Measurements from ENCODE around the gene TEX53. TPM values are rescaled to one million over a fixed set of nuclear protein-coding genes. Genes with fewer than 3 reads are reported as not detected.

The TEX53 gene
- total RNA-seq, 1 donor from 2014 or later = not detected

DNA sequence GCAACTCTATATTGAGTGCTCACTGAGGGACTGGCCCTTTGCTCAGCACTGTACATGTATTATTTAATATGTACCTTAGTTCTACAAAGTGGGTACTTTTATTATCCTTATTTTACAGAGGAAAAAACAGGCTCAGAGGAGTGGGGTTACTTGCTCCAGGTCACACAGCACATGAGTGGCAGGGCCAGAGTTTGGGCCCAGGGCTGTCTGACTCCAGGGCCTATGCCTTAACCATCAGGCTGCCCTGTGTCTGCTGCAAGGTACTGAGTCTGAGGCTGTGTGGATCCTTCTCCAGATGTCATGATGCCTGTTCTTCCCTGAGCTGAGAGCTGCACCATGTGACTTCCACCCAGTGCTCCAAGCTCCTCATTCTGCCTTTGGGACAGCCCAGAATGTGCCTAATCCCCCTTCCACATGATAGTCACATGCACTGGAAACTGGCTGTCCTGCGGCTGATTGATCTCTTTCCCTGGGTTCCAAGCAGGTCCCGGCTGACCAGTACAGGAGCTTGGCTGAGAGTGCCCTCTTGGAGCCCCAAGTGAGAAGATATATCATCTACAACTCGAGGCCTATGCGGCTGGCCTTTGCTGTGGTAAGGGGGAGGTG, 31.1 kb downstream of the TEX53 start:
- H3K4me3 ChIP-seq (ENCODE audit: low read length in 3 of 3) = no peak overlapping the region
- H3K36me3 ChIP-seq (ENCODE audit: control insufficient read depth in 3 of 3, insufficient read depth in 3 of 3, low read length in 3 of 3) = peaks cover 33 to 40% (median 39%) of the 10 kb centered on the region in 3 donors
- no peaks in the 10 kb centered on the region for H3K9me3 ChIP-seq (ENCODE audit: control insufficient read depth in 3 of 3, low read length in 3 of 3)
- H3K27me3 ChIP-seq (ENCODE audit: control insufficient read depth in 3 of 3, insufficient read depth in 3 of 3, low read length in 3 of 3) = no peaks in the 10 kb centered on the region
- no peaks in the 10 kb centered on the region for H3K4me1 ChIP-seq (ENCODE audit: control insufficient read depth in 3 of 3, insufficient read depth in 3 of 3, low read length in 3 of 3)
- no peak overlapping the region for H3K27ac ChIP-seq (ENCODE audit: low read depth, low read length)
- no peak overlapping the region for H3K9ac ChIP-seq (ENCODE audit: low read depth in 1 of 3, low read length in 3 of 3)

GRCh38 chr9:114624677-114625076, 32.9 kb downstream of the TEX53 start:
- H3K9me3 ChIP-seq (ENCODE audit: control insufficient read depth in 3 of 3, low read length in 3 of 3) = no peaks in the 10 kb centered on the region
- no peak overlapping the region for H3K4me3 ChIP-seq (ENCODE audit: low read length in 3 of 3)
- H3K9ac ChIP-seq (ENCODE audit: low read depth in 1 of 3, low read length in 3 of 3) = no peak overlapping the region
- H3K36me3 ChIP-seq (ENCODE audit: control insufficient read depth in 3 of 3, insufficient read depth in 3 of 3, low read length in 3 of 3) = peaks cover 26 to 28% (median 28%) of the 10 kb centered on the region in 3 donors
- no peak overlapping the region for H3K27ac ChIP-seq (ENCODE audit: low read depth, low read length)
- H3K4me1 ChIP-seq (ENCODE audit: control insufficient read depth in 3 of 3, insufficient read depth in 3 of 3, low read length in 3 of 3) = no peaks in the 10 kb centered on the region
- no peaks in the 10 kb centered on the region for H3K27me3 ChIP-seq (ENCODE audit: control insufficient read depth in 3 of 3, insufficient read depth in 3 of 3, low read length in 3 of 3)

DNA sequence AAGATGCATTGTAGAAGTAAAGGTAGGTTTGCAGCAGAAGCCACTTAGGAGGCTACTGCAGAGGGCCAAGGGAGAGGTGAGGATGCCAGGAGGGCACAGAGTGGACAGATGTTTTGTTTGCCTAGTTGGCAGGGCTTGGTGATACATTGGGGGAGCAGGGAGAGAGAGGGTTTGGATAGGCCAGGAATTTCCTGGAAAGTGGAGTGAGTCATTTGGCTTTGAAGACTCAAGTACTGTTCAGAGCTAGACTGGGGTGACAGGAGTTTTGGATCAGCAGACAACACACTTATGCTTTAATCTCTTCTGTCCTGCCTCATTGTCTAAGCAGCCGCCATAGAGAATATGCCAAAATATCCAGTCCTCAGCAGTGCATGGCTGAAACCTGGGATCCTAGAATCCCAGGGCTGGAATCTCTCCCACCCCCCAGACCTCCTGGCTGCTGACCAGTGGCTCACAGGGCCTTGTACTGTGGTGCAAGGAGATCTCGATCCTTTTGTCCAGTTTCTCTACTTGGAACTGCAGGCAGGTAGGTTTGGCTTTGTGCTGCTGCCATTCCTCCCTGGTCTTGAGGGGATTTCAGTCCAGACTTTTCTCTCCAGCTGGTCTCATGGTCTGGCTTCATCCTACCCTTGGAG, 35.5 kb downstream of the TEX53 start:
- Histone ChIP-seq H3K4me1 (ENCODE audit: control insufficient read depth in 3 of 3, insufficient read depth in 3 of 3, low read length in 3 of 3) (no peaks in the 10 kb centered on the region), H3K27ac (ENCODE audit: low read depth, low read length) (no peak overlapping the region), H3K36me3 (ENCODE audit: control insufficient read depth in 3 of 3, insufficient read depth in 3 of 3, low read length in 3 of 3) (peaks cover 9 to 14% (median 10%) of the 10 kb centered on the region in 3 donors), H3K9me3 (ENCODE audit: control insufficient read depth in 3 of 3, low read length in 3 of 3) (no peaks in the 10 kb centered on the region), H3K27me3 (ENCODE audit: control insufficient read depth in 3 of 3, insufficient read depth in 3 of 3, low read length in 3 of 3) (no peaks in the 10 kb centered on the region), H3K4me3 (ENCODE audit: low read length in 3 of 3) (no peak overlapping the region), H3K9ac (ENCODE audit: low read depth in 1 of 3, low read length in 3 of 3) (no peak overlapping the region)

GRCh38 chr9:114621561-114621960, 36.0 kb downstream of the TEX53 start:
- Histone ChIP-seq H3K9ac (ENCODE audit: low read depth in 1 of 3, low read length in 3 of 3) (no peak overlapping the region), H3K4me3 (ENCODE audit: low read length in 3 of 3) (no peak overlapping the region), H3K27me3 (ENCODE audit: control insufficient read depth in 3 of 3, insufficient read depth in 3 of 3, low read length in 3 of 3) (no peaks in the 10 kb centered on the region), H3K36me3 (ENCODE audit: control insufficient read depth in 3 of 3, insufficient read depth in 3 of 3, low read length in 3 of 3) (peaks cover 6 to 9% (median 9%) of the 10 kb centered on the region in 3 donors), H3K27ac (ENCODE audit: low read depth, low read length) (no peak overlapping the region), H3K4me1 (ENCODE audit: control insufficient read depth in 3 of 3, insufficient read depth in 3 of 3, low read length in 3 of 3) (no peaks in the 10 kb centered on the region), H3K9me3 (ENCODE audit: control insufficient read depth in 3 of 3, low read length in 3 of 3) (no peaks in the 10 kb centered on the region)

DNA sequence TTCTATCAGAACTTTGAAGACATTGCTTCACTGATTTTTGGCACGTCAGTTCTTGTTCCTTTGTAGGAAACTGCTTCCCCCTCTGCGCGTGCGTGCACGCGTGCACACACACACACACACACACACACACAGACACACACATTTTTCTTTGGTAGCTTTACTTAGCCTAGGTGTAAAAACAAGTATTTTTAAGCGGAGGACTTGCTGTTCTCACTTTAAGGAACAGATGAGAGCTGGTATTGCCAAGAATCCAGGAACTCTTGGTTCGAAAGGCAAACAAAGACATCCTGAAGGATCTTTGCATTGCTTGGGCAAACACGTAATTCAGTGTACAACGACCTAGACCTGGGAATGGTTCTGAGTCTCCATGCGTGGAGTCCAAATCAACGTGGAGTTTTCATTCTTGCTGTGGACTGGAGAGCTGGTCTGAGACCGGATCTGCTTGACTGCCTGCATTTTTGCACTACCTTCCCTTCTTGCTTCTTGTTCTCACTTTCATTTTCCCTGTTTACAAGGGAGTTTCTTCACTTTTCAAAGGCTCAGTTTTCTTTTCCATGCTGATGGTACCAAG, 38.3 kb downstream of the TEX53 start:
- H3K36me3 ChIP-seq (ENCODE audit: control insufficient read depth in 3 of 3, insufficient read depth in 3 of 3, low read length in 3 of 3) = peaks cover 5 to 8% (median 7%) of the 10 kb centered on the region in 3 donors
- H3K9ac ChIP-seq (ENCODE audit: low read depth in 1 of 3, low read length in 3 of 3) = no peak overlapping the region
- no peak overlapping the region for H3K27ac ChIP-seq (ENCODE audit: low read depth, low read length)

GRCh38 chr9:114616684-114617520, 40.7 kb downstream of the TEX53 start:
- H3K4me1 ChIP-seq (ENCODE audit: control insufficient read depth in 3 of 3, insufficient read depth in 3 of 3, low read length in 3 of 3) = peaks cover 7 to 11% (median 9%) of the 10 kb centered on the region in 3 donors

More for the DNA sequence above, 38.3 kb downstream of the TEX53 start:
- Histone ChIP-seq H3K27me3 (ENCODE audit: control insufficient read depth in 3 of 3, insufficient read depth in 3 of 3, low read length in 3 of 3) (no peaks in the 10 kb centered on the region), H3K9me3 (ENCODE audit: control insufficient read depth in 3 of 3, low read length in 3 of 3) (no peaks in the 10 kb centered on the region), H3K4me1 (ENCODE audit: control insufficient read depth in 3 of 3, insufficient read depth in 3 of 3, low read length in 3 of 3) (no peaks in the 10 kb centered on the region), H3K4me3 (ENCODE audit: low read length in 3 of 3) (peak overlapping the region in 1 of 3 donors; percentile 40)

DNA sequence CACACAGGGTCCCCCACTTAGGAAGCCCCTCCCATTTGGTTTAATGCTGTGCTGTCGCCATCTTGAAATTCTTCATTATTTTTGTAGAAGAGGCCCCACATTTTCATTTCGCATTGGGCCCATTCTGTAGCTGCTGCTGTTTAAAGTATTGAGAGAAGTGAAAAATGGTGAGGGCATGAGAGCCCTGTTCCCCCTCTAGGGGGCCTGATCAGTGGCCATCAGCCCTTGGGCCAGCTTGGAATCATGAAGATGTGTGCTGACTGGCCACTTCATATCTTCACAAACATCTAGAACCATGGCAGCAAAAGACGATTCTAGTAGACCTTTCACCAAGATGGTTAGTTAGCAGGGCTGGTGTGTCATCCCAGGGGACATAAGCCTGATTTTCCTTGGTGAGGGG, 43.2 kb downstream of the TEX53 start:
- peaks cover 10 to 22% (median 15%) of the 10 kb centered on the region in 3 donors for H3K4me1 ChIP-seq (ENCODE audit: control insufficient read depth in 3 of 3, insufficient read depth in 3 of 3, low read length in 3 of 3)
- no peak overlapping the region for H3K4me3 ChIP-seq (ENCODE audit: low read length in 3 of 3)
- H3K27ac ChIP-seq (ENCODE audit: low read depth, low read length) = no peak overlapping the region
- H3K9me3 ChIP-seq (ENCODE audit: control insufficient read depth in 3 of 3, low read length in 3 of 3) = no peaks in the 10 kb centered on the region
- no peaks in the 10 kb centered on the region for H3K27me3 ChIP-seq (ENCODE audit: control insufficient read depth in 3 of 3, insufficient read depth in 3 of 3, low read length in 3 of 3)
- peaks cover 2 to 6% (median 2%) of the 10 kb centered on the region in 3 donors for H3K36me3 ChIP-seq (ENCODE audit: control insufficient read depth in 3 of 3, insufficient read depth in 3 of 3, low read length in 3 of 3)
- H3K9ac ChIP-seq (ENCODE audit: low read depth in 1 of 3, low read length in 3 of 3) = no peak overlapping the region

More at GRCh38 chr9:114616684-114617520, 40.7 kb downstream of the TEX53 start:
- peaks cover 2 to 6% (median 2%) of the 10 kb centered on the region in 3 donors for H3K36me3 ChIP-seq (ENCODE audit: control insufficient read depth in 3 of 3, insufficient read depth in 3 of 3, low read length in 3 of 3)
- no peak overlapping the region for H3K27ac ChIP-seq (ENCODE audit: low read depth, low read length)
- no peaks in the 10 kb centered on the region for H3K27me3 ChIP-seq (ENCODE audit: control insufficient read depth in 3 of 3, insufficient read depth in 3 of 3, low read length in 3 of 3)
- H3K4me3 ChIP-seq (ENCODE audit: low read length in 3 of 3) = no peak overlapping the region
- peak overlapping the region in 1 of 3 donors; percentile 20 for H3K9ac ChIP-seq (ENCODE audit: low read depth in 1 of 3, low read length in 3 of 3)
- no peaks in the 10 kb centered on the region for H3K9me3 ChIP-seq (ENCODE audit: control insufficient read depth in 3 of 3, low read length in 3 of 3)

DNA sequence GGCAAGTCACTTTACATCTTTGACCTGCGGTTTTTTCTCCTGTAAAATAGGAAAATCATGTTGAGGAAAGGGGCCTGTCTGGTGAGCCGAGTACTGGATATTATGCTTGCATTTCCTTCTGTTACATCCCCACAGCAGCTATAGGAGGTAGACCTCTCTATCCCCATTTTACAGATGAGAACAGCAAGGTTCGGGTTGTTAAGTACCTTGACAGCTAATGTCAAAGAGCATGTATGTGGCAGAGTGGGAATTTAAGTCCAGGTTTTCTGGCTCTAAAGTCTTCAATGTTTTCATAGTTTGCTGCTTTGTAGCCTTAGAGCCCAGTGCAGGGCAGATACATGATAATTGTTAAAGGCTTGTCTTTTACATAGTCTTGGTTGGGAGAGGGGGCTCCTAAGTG, 43.7 kb downstream of the TEX53 start:
- no peak overlapping the region for H3K4me3 ChIP-seq (ENCODE audit: low read length in 3 of 3)
- peaks cover 10 to 22% (median 15%) of the 10 kb centered on the region in 3 donors for H3K4me1 ChIP-seq (ENCODE audit: control insufficient read depth in 3 of 3, insufficient read depth in 3 of 3, low read length in 3 of 3)
- no peak overlapping the region for H3K9ac ChIP-seq (ENCODE audit: low read depth in 1 of 3, low read length in 3 of 3)
- no peak overlapping the region for H3K27ac ChIP-seq (ENCODE audit: low read depth, low read length)
- no peaks in the 10 kb centered on the region for H3K9me3 ChIP-seq (ENCODE audit: control insufficient read depth in 3 of 3, low read length in 3 of 3)
- H3K36me3 ChIP-seq (ENCODE audit: control insufficient read depth in 3 of 3, insufficient read depth in 3 of 3, low read length in 3 of 3) = peaks cover 2 to 6% (median 2%) of the 10 kb centered on the region in 3 donors
- no peaks in the 10 kb centered on the region for H3K27me3 ChIP-seq (ENCODE audit: control insufficient read depth in 3 of 3, insufficient read depth in 3 of 3, low read length in 3 of 3)

- no peak overlapping the region for H3K4me3 ChIP-seq (ENCODE audit: low read length in 3 of 3)
- H3K4me1 ChIP-seq (ENCODE audit: control insufficient read depth in 3 of 3, insufficient read depth in 3 of 3, low read length in 3 of 3) = peaks cover 10 to 22% (median 15%) of the 10 kb centered on the region in 3 donors
- no peak overlapping the region for H3K9ac ChIP-seq (ENCODE audit: low read depth in 1 of 3, low read length in 3 of 3)
- H3K36me3 ChIP-seq (ENCODE audit: control insufficient read depth in 3 of 3, insufficient read depth in 3 of 3, low read length in 3 of 3) = peaks cover under 1 to 1% (median 1%) of the 10 kb centered on the region in 3 donors
- H3K9me3 ChIP-seq (ENCODE audit: control insufficient read depth in 3 of 3, low read length in 3 of 3) = no peaks in the 10 kb centered on the region
- H3K27ac ChIP-seq (ENCODE audit: low read depth, low read length) = no peak overlapping the region
- H3K27me3 ChIP-seq (ENCODE audit: control insufficient read depth in 3 of 3, insufficient read depth in 3 of 3, low read length in 3 of 3) = no peaks in the 10 kb centered on the region
Measured at GRCh38 chr9:114613087-114613486, 44.5 kb downstream of the TEX53 start.

Data from skeletal muscle tissue (tissue), 4 donors.